OCI-LY3 (cell line): Measurements from ENCODE around the gene PDCD2L.
"Not testable (repeated sequence)": the region's sequence is repeated elsewhere in the genome, so short reads cannot be mapped to it uniquely, and the experiment has no call there.

Experiments used
- H2AFZ ChIP-seq: fragments of 200-600, 300-600 bp; shearing (Covaris generic); 2 replicates; pipeline ENCODE4 v1.6.0; 2014; ENCODE audit warnings: antibody characterized with exemption, low read depth, low read length
- H3K27ac ChIP-seq: fragments of 200-600, 300-600 bp; sonication (generic); 2 replicates; pipeline ENCODE4 v1.5.1; 2014; ENCODE audit warnings: mild to moderate bottlenecking, low read length, moderate library complexity, mixed read lengths
- H3K27me3 ChIP-seq: fragments of 200-600, 300-600 bp; sonication (generic); 2 replicates; pipeline ENCODE4 v1.6.1; 2014; ENCODE audit warnings: low read depth, low read length, mixed read lengths
- H3K36me3 ChIP-seq: fragments of 200-600, 300-600 bp; sonication (generic); replicated peaks from 2 replicates; pipeline ENCODE3; 2014; ENCODE audit warnings: low read depth, low read length, mixed read lengths
- H3K4me1 ChIP-seq: fragments of 300-600, 200-600 bp; sonication (generic); 2 replicates; pipeline ENCODE4 v1.6.1; 2014; ENCODE audit warnings: low read length, mixed read lengths
- H3K4me2 ChIP-seq: fragments of 200-600, 300-600 bp; sonication (generic); 2 replicates; pipeline ENCODE4 v1.6.1; 2014; ENCODE audit warnings: low read length, mixed read lengths
- H3K4me3 ChIP-seq: fragments of 300-600, 200-600 bp; sonication (generic); 2 replicates; pipeline ENCODE4 v1.5.1; 2014; ENCODE audit warnings: antibody characterized with exemption, mild to moderate bottlenecking, low read length, moderate library complexity
- H3K79me2 ChIP-seq: fragments of 300-600, 200-600 bp; shearing (Covaris generic); 2 replicates; pipeline ENCODE4 v1.6.1; 2014; ENCODE audit warnings: mild to moderate bottlenecking, low read length, mixed read lengths
- H3K9ac ChIP-seq: fragments of 300-600, 200-600 bp; shearing (Covaris generic); 2 replicates; pipeline ENCODE4 v1.6.0; 2014; ENCODE audit warnings: mild to moderate bottlenecking, low read length, moderate library complexity
- H3K9me3 ChIP-seq: fragments of 200-600, 300-600 bp; shearing (Covaris generic); 2 replicates; pipeline ENCODE4 v1.6.1; 2014; ENCODE audit warnings: low read length, mixed read lengths; ENCODE audit not compliant: insufficient read depth
- H4K20me1 ChIP-seq: fragments of 200-600, 300-600 bp; sonication (generic); 2 replicates; pipeline ENCODE4 v1.6.1; 2016; ENCODE audit warnings: low read length, mixed read lengths; ENCODE audit not compliant: insufficient read depth
- CTCF ChIP-seq: fragments of 200-600, 300-600 bp; sonication (generic); IDR thresholded peaks from 2 replicates; pipeline ENCODE4 v1.5.1; 2014; ENCODE audit warnings: antibody characterized with exemption, low read length, low read depth
- EZH2phosphoT487 ChIP-seq: fragments of 200-600 bp; shearing (Covaris generic); IDR thresholded peaks from 2 replicates; pipeline ENCODE4 v1.6.1; 2018; ENCODE audit warnings: antibody characterized with exemption, mixed run types, low read depth

The PDCD2L gene

GRCh38 chr19:34457446-34457845 lies 53.2 kb downstream of the PDCD2L start:
- Histone ChIP-seq H3K9ac (no peak overlapping the region), H3K79me2 (peaks cover 68% of the 10 kb centered on the region), H3K36me3 (peaks cover 78% of the 10 kb centered on the region), H2AFZ (no peak overlapping the region), H3K27me3 (no peaks in the 10 kb centered on the region), H3K9me3 (no peaks in the 10 kb centered on the region), H3K4me1 (no peaks in the 10 kb centered on the region), H4K20me1 (peaks cover 36% of the 10 kb centered on the region), H3K27ac (no peak overlapping the region), H3K4me2 (no peak overlapping the region), H3K4me3 (no peak overlapping the region)
- no peak for TF ChIP-seq EZH2phosphoT487
- TF ChIP-seq CTCF, result no peak

GRCh38 chr19:34458677-34459076 lies 54.5 kb downstream of the PDCD2L start:
- H3K27ac ChIP-seq, result no peak overlapping the region
- no peaks in the 10 kb centered on the region for H3K27me3 ChIP-seq
- H3K9ac ChIP-seq, result no peak overlapping the region
- H3K4me2 ChIP-seq, result no peak overlapping the region
- no peak for TF ChIP-seq CTCF
- peaks cover 75% of the 10 kb centered on the region for H3K36me3 ChIP-seq
- no peak overlapping the region for H3K4me3 ChIP-seq
- H2AFZ ChIP-seq, result no peak overlapping the region
- H3K79me2 ChIP-seq, result peaks cover 72% of the 10 kb centered on the region
- no peaks in the 10 kb centered on the region for H3K9me3 ChIP-seq
- no peaks in the 10 kb centered on the region for H3K4me1 ChIP-seq
- peaks cover 36% of the 10 kb centered on the region for H4K20me1 ChIP-seq

GRCh38 chr19:34459614-34460013 lies 55.4 kb downstream of the PDCD2L start:
- Histone ChIP-seq H2AFZ (no peak overlapping the region), H3K4me1 (no peaks in the 10 kb centered on the region), H3K9ac (no peak overlapping the region), H4K20me1 (peaks cover 36% of the 10 kb centered on the region), H3K27ac (no peak overlapping the region), H3K27me3 (no peaks in the 10 kb centered on the region), H3K36me3 (peaks cover 71% of the 10 kb centered on the region), H3K4me3 (no peak overlapping the region), H3K4me2 (no peak overlapping the region), H3K79me2 (peaks cover 67% of the 10 kb centered on the region), H3K9me3 (no peaks in the 10 kb centered on the region)
- TF ChIP-seq CTCF, result no peak

GRCh38 chr19:34461375-34462100 lies 57.3 kb downstream of the PDCD2L start:
- peaks cover 75% of the 10 kb centered on the region for H3K36me3 ChIP-seq

GRCh38 chr19:34464785-34465184 lies 60.6 kb downstream of the PDCD2L start:
- peaks cover 35% of the 10 kb centered on the region for H3K79me2 ChIP-seq
- not testable (repeated sequence) for H3K27ac ChIP-seq, H3K4me1 ChIP-seq, H3K27me3 ChIP-seq, H3K9ac ChIP-seq, H3K9me3 ChIP-seq, H3K4me2 ChIP-seq, H2AFZ ChIP-seq, H3K4me3 ChIP-seq
- peaks cover 17% of the 10 kb centered on the region for H4K20me1 ChIP-seq
- peaks cover 71% of the 10 kb centered on the region for H3K36me3 ChIP-seq

More at GRCh38 chr19:34461375-34462100, 57.3 kb downstream of the PDCD2L start:
- peaks cover 58% of the 10 kb centered on the region for H3K79me2 ChIP-seq
- H3K4me3 ChIP-seq, result no peak overlapping the region
- TF ChIP-seq EZH2phosphoT487 (no peak), CTCF (no peak)
- H3K27ac ChIP-seq, result no peak overlapping the region
- H3K9ac ChIP-seq, result no peak overlapping the region
- H3K27me3 ChIP-seq, result no peaks in the 10 kb centered on the region
- H3K9me3 ChIP-seq, result no peaks in the 10 kb centered on the region
- no peak overlapping the region for H2AFZ ChIP-seq
- H3K4me1 ChIP-seq, result no peaks in the 10 kb centered on the region
- peaks cover 36% of the 10 kb centered on the region for H4K20me1 ChIP-seq
- H3K4me2 ChIP-seq, result no peak overlapping the region
